Activated CD8-positive, alpha-beta memory T cell treated with anti-CD3 and anti-CD28 coated beads for 4 hours (primary cell): Measurements from ENCODE around the gene MACROH2A1.

Experiments
- DNase-seq, 2 donors: peaks; one replicate each; pipeline ENCODE4 v3.0.0-alpha.2; 2020; ENCODE audit warnings: low read depth in 2 of 2

Gene MACROH2A1

GRCh38 chr5:135396459-135397055 is 2.5 kb downstream of the MACROH2A1 start:
- no peak for DNase-seq

GRCh38 chr5:135395866-135396265 is 3.2 kb downstream of the MACROH2A1 start:
- DNase-seq: no peak

- DNase-seq: no peak
Measured at GRCh38 chr5:135395451-135395850, 3.6 kb downstream of the MACROH2A1 start.

- no peak for DNase-seq
Measured at GRCh38 chr5:135394095-135394494, 4.9 kb downstream of the MACROH2A1 start.

- DNase-seq: no peak
Measured at GRCh38 chr5:135393691-135394090, 5.3 kb downstream of the MACROH2A1 start.

GRCh38 chr5:135393229-135393628 is 5.8 kb downstream of the MACROH2A1 start:
- no peak for DNase-seq

GRCh38 chr5:135392256-135392655 is 6.8 kb downstream of the MACROH2A1 start:
- DNase-seq: no peak

GRCh38 chr5:135391869-135392255 is 7.2 kb downstream of the MACROH2A1 start:
- no peak for DNase-seq

- DNase-seq: no peak
Measured at GRCh38 chr5:135391116-135391868, 7.7 kb downstream of the MACROH2A1 start.

GRCh38 chr5:135388860-135389435 is 10.1 kb downstream of the MACROH2A1 start:
- DNase-seq: no peak

- no peak for DNase-seq
Measured at GRCh38 chr5:135387629-135387960, 11.4 kb downstream of the MACROH2A1 start.

- DNase-seq: no peak
Measured at GRCh38 chr5:135386886-135387628, 12.0 kb downstream of the MACROH2A1 start.

- no peak for DNase-seq
Measured at GRCh38 chr5:135386096-135386495, 12.9 kb downstream of the MACROH2A1 start.

GRCh38 chr5:135385576-135385975 is 13.5 kb downstream of the MACROH2A1 start:
- no peak for DNase-seq

- DNase-seq: no peak
Measured at GRCh38 chr5:135384898-135385297, 14.1 kb downstream of the MACROH2A1 start.

GRCh38 chr5:135383803-135384495 is 15.1 kb downstream of the MACROH2A1 start:
- DNase-seq: no peak

GRCh38 chr5:135382981-135383380 is 16.1 kb downstream of the MACROH2A1 start:
- DNase-seq: no peak

- no peak for DNase-seq
Measured at GRCh38 chr5:135382106-135382790, 16.8 kb downstream of the MACROH2A1 start.

GRCh38 chr5:135379046-135379654 is 19.9 kb downstream of the MACROH2A1 start:
- no peak for DNase-seq

GRCh38 chr5:135377751-135378680 is 21.0 kb downstream of the MACROH2A1 start:
- DNase-seq: no peak
